Effector memory CD8-positive, alpha-beta T cell (primary cell): Measurements from ENCODE around the gene GAREM1.

Experiments used
- ATAC-seq: fragments of 150-1000 bp; cut with Tn5 transposase; replicated peaks from 2 replicates; pipeline ENCODE4 v1.10.0; 2021; ENCODE audit warnings: mild to moderate bottlenecking, moderate library complexity
- DNase-seq, 3 experiments: peaks; one replicate each; pipeline ENCODE4 v3.0.0; 2021
- H3K27ac Mint-ChIP-seq, 2 donors: one replicate each; pipeline ENCODE4 v1.8.0; 2022; ENCODE audit warnings: mild to moderate bottlenecking in 2 of 2, mixed read lengths in 2 of 2, moderate library complexity in 2 of 2
- H3K27me3 Mint-ChIP-seq, 2 donors: one replicate each; pipeline ENCODE4 v1.8.0; 2022; ENCODE audit warnings: mixed read lengths in 2 of 2
- H3K36me3 Mint-ChIP-seq: one replicate; pipeline ENCODE4 v1.8.0; 2022; ENCODE audit warnings: mild to moderate bottlenecking, moderate library complexity, mixed read lengths; ENCODE audit not compliant: insufficient read depth
- H3K4me1 Mint-ChIP-seq, 2 donors: one replicate each; pipeline ENCODE4 v1.8.0; 2022; ENCODE audit warnings: low read depth in 2 of 2, mixed read lengths in 2 of 2
- H3K4me3 Mint-ChIP-seq, 2 donors: one replicate each; pipeline ENCODE4 v1.8.0; 2022; ENCODE audit warnings: mild to moderate bottlenecking in 2 of 2, mixed read lengths in 2 of 2, moderate library complexity in 2 of 2
- H3K9me3 Mint-ChIP-seq, 2 donors: one replicate each; pipeline ENCODE4 v1.8.0; 2022; ENCODE audit warnings: mixed read lengths in 2 of 2

GAREM1 gene

DNA sequence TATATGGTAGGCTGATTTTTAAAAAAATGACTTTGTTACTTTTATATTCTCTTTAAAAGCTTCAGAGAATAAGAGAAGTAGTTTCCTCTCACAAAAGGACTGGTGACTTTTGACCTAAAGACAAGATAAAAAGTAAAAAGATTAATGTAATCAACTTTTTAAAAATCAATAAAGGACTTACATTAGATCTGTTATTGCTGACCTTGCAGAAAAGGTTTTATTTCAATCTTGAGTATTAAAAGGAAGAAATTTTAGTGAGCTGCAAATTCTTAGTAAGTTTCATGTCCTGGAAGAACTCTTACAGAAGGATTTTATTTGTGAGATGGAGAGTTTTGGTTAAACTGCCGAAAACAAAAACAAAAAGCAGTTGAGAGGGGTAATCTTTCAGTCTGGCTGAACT is 2.2 kb upstream of the GAREM1 start:
- H3K4me3 Mint-ChIP-seq, result no peak overlapping the region
- DNase-seq (no peak), ATAC-seq (no peak)
- peaks cover 19 to 39% of the 10 kb centered on the region in 2 donors for H3K27me3 Mint-ChIP-seq
- no peaks in the 10 kb centered on the region for H3K36me3 Mint-ChIP-seq
- H3K4me1 Mint-ChIP-seq, result peaks cover 19 to 21% of the 10 kb centered on the region in 2 donors
- H3K9me3 Mint-ChIP-seq, result no peaks in the 10 kb centered on the region
- H3K27ac Mint-ChIP-seq, result no peak overlapping the region

DNA sequence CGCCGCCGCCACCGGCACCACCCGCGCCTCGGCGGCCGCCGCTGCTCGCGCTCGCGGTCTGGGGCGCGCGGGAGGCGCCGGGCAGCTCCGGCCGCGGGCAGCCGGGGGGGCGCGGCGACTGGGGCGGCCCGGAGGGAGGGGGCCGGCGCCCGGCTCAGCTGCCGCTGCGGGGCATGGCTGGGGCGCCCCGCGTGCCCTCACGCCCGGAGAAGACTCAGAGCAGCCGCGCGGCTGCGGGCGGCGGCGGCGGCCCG is 295 bp downstream of the GAREM1 start:
- Mint-ChIP-seq H3K4me3 (peak overlapping the region; percentile 80 to 83), H3K4me1 (peaks cover 19 to 21% of the 10 kb centered on the region in 2 donors), H3K27ac (no peak overlapping the region), H3K36me3 (no peaks in the 10 kb centered on the region), H3K9me3 (no peaks in the 10 kb centered on the region), H3K27me3 (peaks cover 23 to 46% of the 10 kb centered on the region in 2 donors)
- no peak for DNase-seq
- no peak for ATAC-seq

DNA sequence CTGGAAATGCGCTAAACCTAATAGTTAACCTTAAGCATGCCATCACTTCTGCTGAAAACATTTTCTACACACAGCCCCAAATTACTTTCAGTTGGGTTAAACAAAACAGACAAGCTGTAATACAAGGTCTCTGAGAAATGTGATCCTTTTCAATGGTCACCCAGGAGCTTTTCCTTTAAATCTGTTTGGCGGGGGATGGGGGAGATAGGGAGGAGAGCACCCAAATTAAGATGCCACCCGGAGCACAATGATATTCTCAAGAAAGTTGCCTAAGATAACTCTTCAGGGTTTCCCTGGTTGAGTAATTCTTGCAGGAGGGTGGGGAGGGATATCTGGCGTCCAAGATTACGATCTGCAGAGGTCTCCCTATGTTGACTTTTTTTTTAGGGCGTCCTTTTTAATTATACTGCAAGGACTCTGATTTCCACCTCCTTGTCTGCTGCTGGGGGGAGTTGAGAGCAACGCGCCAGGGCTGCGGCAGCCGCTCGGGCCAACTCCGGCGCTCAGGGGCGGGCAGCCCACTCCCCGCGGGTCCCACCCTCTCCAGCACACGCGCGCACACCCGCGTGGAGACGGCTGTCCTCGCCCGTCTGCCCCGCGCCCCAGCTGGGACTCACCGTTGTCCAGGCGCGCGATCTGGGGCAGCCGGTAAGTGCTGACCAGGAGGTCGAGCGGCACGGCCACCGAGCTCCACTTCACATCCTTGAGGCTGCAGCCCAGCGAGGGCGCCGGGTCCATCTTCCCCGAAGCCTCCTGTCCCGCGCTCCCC is 807 bp downstream of the GAREM1 start:
- H3K27ac Mint-ChIP-seq, result no peak overlapping the region
- peaks cover 28 to 52% of the 10 kb centered on the region in 2 donors for H3K27me3 Mint-ChIP-seq
- DNase-seq (no peak), ATAC-seq (no peak)
- H3K36me3 Mint-ChIP-seq, result no peaks in the 10 kb centered on the region
- peak overlapping the region; percentile 72 to 80 for H3K4me3 Mint-ChIP-seq
- H3K9me3 Mint-ChIP-seq, result no peaks in the 10 kb centered on the region
- H3K4me1 Mint-ChIP-seq, result peaks cover 19 to 21% of the 10 kb centered on the region in 2 donors

DNA sequence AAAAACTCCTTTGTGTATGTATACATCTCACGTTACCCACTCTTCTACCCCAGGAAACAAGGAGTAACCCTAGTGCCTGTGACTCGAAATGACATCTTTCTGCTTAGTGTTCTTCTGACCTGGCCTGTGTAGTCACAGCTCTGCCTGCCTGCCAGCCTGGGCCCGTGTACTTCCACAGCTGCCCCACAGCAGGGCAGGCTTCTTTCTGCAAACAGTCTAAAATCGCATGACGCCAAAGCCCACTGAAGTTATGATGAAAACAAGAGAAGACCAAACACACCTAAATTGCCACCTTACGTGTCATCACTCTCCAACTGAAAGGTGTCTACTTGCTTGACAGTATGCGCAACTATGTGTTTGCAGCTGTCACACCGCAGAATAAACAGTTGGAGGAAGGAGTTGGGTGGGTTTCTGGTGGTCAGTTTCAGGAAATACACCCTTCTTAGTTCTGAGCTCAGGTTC is 1.5 kb downstream of the GAREM1 start:
- ATAC-seq (no peak), DNase-seq (no peak)
- Mint-ChIP-seq H3K9me3 (no peaks in the 10 kb centered on the region), H3K36me3 (no peaks in the 10 kb centered on the region), H3K4me3 (peak overlapping the region; percentile 72 to 80), H3K27me3 (peaks cover 35 to 58% of the 10 kb centered on the region in 2 donors), H3K4me1 (peaks cover 19 to 21% of the 10 kb centered on the region in 2 donors), H3K27ac (no peak overlapping the region)

DNA sequence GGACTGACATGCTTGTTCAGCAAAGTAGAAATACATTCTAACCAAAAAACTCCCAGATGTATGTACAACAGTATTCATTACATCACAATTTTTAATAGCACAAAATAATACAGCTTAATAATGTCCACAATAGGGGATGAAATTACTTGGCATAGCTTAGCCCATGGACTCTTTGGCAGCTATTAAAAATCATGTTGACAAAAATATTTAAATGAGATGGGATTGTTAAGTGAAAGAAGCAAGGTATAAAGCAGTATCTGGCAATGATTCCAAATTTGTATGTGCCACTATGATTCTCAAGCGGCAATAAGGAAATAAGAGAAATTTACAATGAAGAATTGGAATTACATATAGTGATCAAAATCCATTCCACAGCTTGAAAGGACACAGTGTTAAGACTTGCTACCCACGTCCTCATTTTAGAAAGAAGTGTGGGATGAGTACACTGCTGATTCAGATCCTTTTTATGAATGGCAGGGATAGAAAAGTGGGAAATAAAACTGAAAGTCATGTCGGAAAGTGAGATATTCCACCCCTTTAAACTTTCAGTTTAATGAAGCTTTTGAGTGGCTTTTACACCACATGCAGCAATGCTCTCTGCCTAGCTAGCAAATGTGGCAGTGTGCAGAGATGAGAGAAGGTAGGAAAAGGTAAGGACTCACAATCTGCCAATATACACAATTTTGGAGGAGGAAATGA is 2.4 kb downstream of the GAREM1 start:
- Mint-ChIP-seq H3K27ac (no peak overlapping the region), H3K9me3 (no peaks in the 10 kb centered on the region), H3K4me1 (peaks cover 19 to 21% of the 10 kb centered on the region in 2 donors), H3K4me3 (peak overlapping the region in 1 of 2 donors; percentile 80), H3K27me3 (peaks cover 36 to 61% of the 10 kb centered on the region in 2 donors), H3K36me3 (no peaks in the 10 kb centered on the region)
- no peak for DNase-seq
- no peak for ATAC-seq

DNA sequence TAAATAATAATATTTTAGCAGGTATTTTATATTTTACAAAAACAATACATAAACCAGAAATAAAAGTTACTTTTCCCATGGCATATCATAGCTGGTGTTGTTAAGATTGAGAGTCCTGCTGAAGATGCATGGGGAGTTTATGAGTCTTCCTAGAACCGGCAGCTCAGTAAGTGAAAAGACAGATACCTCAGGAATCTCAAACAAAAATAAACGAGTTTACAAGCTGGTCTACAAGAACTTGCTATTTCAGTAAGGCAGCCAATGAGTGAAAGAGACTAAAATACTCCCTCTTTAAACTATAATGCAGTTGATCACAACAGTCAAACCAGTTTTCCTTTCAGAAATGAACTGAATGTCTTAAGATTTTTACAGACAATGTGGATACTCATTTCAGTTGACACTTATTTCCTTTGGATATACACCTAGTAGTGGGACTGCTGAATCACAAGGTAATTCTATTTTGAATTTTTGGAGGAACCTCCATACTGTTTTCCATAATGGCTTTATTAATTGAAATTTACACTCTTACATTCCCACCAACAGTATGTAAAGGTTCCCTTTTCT is 8.9 kb downstream of the GAREM1 start:
- Mint-ChIP-seq H3K9me3 (peaks cover 0 to 1% of the 10 kb centered on the region in 2 donors), H3K4me3 (no peak overlapping the region), H3K27me3 (peaks cover 32 to 33% of the 10 kb centered on the region in 2 donors), H3K4me1 (no peaks in the 10 kb centered on the region), H3K27ac (no peak overlapping the region), H3K36me3 (no peaks in the 10 kb centered on the region)
- ATAC-seq (no peak), DNase-seq (no peak)

DNA sequence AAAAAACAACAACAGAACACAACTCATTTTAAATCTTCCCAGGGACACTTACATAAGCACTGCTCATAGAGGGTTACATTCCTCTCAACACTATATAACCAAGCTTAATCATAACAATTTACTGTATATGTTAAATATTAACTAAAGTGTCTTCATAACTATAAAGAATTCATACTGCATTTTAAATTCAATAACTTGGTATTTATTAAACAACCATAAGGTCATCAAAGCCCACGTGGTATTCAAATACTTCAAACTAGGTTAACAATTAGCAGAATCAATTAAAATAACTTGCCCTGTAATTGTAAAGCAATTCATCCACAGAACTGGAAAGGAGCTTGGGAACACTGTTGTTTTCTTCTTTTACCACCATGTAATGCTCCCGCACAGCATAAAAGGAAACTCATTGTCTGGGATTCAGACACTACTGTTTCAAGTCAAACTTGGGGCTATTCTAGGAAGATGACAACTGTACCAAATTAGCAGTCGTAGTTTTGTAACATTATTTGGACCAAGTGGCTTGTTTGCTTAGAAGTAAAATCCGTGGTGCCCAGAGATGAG is 10.4 kb downstream of the GAREM1 start:
- ATAC-seq (no peak), DNase-seq (no peak)
- no peak overlapping the region for H3K4me3 Mint-ChIP-seq
- H3K27me3 Mint-ChIP-seq, result peaks cover 31 to 37% of the 10 kb centered on the region in 2 donors
- no peak overlapping the region for H3K27ac Mint-ChIP-seq
- H3K9me3 Mint-ChIP-seq, result peaks cover 0 to 1% of the 10 kb centered on the region in 2 donors
- H3K4me1 Mint-ChIP-seq, result no peaks in the 10 kb centered on the region
- no peaks in the 10 kb centered on the region for H3K36me3 Mint-ChIP-seq

DNA sequence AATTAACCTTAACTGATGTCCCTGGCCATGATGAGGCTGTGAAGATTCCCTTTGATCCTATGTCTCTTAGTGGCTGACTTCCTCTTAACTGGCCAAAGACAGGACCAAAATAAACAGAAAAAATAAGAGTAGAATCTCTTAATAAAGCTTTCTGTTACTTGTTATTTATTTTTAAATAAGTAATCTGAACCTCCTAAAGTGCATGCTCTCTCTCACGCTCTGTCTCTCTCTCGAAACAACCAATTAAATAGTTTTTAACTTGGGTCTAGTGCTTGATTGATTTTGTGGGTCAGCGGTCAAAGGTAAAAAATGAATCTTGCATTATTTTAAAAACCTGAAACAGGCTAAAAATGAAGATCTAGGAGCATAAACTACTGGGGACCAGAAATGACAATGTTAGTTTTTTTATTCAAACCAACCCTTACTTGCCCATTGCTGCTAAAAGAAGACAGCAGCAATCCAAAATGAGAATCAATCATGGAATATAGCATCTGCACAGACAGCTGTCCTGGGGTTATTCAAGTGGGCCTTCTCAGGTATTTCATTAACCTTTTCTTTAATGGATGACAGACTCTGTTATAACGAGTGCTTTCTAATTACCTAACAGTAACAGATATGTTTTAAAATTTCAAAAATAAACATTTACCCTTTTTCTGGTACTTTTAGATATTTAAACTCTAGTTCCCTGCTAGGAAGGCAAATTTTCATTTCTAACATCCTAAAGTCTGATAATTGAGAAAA is 11.2 kb downstream of the GAREM1 start:
- H3K4me3 Mint-ChIP-seq, result no peak overlapping the region
- peaks cover 0 to 1% of the 10 kb centered on the region in 2 donors for H3K9me3 Mint-ChIP-seq
- DNase-seq (no peak), ATAC-seq (no peak)
- H3K36me3 Mint-ChIP-seq, result no peaks in the 10 kb centered on the region
- H3K27me3 Mint-ChIP-seq, result peaks cover 30 to 32% of the 10 kb centered on the region in 2 donors
- H3K4me1 Mint-ChIP-seq, result no peaks in the 10 kb centered on the region
- H3K27ac Mint-ChIP-seq, result no peak overlapping the region

DNA sequence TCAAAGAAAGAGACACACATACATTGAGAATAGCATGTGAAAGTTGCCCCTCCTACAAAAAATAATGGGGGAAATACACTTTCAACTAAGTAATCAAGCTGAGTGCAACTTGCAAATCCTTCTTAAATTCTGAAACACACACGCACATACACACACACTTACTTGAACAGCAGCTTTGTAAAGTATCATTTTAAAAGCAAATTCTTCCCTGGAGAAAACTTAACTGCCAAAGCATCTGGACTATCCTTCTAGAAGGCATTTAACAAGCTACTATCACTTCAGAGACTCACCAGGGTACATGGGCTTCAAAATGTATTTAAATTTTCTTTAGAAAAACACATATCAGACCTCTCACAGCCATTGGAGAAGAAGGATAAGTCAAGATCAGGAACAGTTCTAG is 15.3 kb downstream of the GAREM1 start:
- H3K4me1 Mint-ChIP-seq, result no peaks in the 10 kb centered on the region
- H3K36me3 Mint-ChIP-seq, result no peaks in the 10 kb centered on the region
- no peak for DNase-seq
- ATAC-seq, result no peak
- no peak overlapping the region for H3K4me3 Mint-ChIP-seq
- no peak overlapping the region for H3K27ac Mint-ChIP-seq
- H3K9me3 Mint-ChIP-seq, result peaks cover 0 to 1% of the 10 kb centered on the region in 2 donors
- peaks cover 16 to 25% of the 10 kb centered on the region in 2 donors for H3K27me3 Mint-ChIP-seq

DNA sequence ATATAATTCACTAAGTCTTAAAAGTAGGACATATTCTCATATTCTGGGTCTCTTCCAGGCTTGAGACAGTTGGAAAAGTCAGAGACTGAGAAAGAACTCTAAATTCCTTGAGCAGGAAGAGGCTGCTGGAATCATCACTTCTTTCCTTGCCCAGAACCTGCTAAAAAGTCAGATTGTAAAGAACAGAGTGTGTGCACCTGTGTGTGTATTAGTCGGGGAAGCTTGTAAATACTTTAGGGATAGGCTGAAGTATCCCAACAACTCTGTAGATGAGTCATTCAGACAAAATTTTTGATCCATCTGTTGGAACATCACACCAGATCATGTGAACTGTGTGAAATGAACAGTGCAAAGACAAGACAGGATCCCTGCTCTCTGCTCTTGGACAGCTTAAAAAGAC is 16.1 kb downstream of the GAREM1 start:
- Mint-ChIP-seq H3K4me3 (no peak overlapping the region), H3K27me3 (peaks cover 16 to 25% of the 10 kb centered on the region in 2 donors), H3K36me3 (no peaks in the 10 kb centered on the region), H3K27ac (no peak overlapping the region), H3K4me1 (no peaks in the 10 kb centered on the region), H3K9me3 (peaks cover 0 to 1% of the 10 kb centered on the region in 2 donors)
- no peak for DNase-seq
- ATAC-seq, result no peak

DNA sequence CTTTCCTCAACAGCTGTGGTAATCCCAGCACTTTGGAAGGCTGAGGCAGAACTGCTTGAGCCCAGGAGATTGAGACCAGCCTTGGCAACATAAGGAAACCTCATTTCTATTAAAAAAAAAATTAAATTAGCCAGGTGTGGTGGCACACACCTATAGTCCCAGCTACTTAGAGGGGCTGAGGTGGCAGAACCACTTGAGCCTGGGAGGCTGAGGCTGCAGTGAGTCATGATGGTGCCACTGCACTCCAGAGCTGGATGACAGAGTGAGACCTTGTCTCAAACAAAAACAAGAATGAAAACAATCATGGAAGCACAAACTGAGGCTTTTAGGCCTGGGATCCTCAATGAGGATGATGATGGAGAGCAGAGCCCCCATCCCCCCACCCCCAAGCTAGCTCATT is 19.8 kb downstream of the GAREM1 start:
- ATAC-seq, result no peak
- H3K27me3 Mint-ChIP-seq, result peaks cover 9 to 24% of the 10 kb centered on the region in 2 donors
- H3K36me3 Mint-ChIP-seq, result no peaks in the 10 kb centered on the region
- H3K9me3 Mint-ChIP-seq, result no peaks in the 10 kb centered on the region
- no peak overlapping the region for H3K4me3 Mint-ChIP-seq
- no peak overlapping the region for H3K27ac Mint-ChIP-seq
- no peaks in the 10 kb centered on the region for H3K4me1 Mint-ChIP-seq
- DNase-seq, result no peak

DNA sequence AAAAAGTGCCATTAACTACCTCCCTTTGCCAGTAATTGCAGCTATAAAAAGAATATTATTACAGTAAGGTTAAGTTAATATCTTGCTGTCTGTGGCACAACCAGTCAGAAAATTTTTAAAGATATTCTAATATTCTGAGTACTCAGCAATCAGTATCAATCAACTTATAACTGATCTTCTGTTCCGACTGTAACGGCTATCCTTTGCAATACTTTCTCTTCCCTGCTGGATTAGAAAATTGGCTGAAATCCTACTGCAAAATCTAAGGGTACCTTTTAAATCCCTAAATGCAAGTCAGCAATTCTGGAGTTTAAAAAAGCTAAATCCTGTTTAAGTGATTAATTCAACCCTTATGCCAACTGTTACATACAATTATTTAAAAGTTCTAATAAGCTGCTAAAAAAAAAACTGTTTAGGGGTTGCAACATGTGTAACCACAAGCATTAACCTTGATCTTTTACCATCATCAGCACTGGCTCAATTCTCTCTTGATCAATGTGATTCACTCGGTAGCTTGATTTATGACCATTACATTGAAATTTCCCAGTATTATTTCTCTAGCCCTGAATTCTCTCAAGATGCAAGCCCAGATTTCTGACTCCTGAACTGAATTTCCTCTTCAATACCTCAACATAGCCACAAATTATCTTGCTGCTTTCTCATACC is 20.5 kb downstream of the GAREM1 start:
- Mint-ChIP-seq H3K4me3 (no peak overlapping the region), H3K36me3 (no peaks in the 10 kb centered on the region), H3K27ac (no peak overlapping the region), H3K9me3 (no peaks in the 10 kb centered on the region), H3K4me1 (no peaks in the 10 kb centered on the region), H3K27me3 (peaks cover 2 to 17% of the 10 kb centered on the region in 2 donors)
- ATAC-seq (no peak), DNase-seq (no peak)

DNA sequence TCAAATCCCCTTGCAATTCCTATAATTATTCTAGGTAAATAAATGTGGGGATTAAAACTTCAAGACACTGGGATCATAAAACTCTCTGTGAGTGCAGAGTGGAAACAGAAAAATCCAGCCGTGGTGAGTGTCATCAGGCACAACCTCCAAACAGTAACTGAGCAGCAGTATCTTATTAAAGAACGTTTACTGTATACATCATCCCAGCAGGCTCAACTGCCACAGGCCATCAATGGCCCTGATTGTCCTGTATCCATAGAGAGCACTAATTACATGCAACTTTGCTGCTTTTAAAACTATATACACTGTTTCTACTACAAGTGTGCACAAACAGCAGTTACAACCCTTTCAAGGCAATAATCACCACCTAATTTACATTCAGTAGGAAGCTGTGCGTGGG is 23.9 kb downstream of the GAREM1 start:
- H3K27me3 Mint-ChIP-seq, result peaks cover 0 to under 1% of the 10 kb centered on the region in 2 donors
- H3K27ac Mint-ChIP-seq, result no peak overlapping the region
- no peaks in the 10 kb centered on the region for H3K9me3 Mint-ChIP-seq
- ATAC-seq (no peak), DNase-seq (no peak)
- H3K4me1 Mint-ChIP-seq, result no peaks in the 10 kb centered on the region
- no peaks in the 10 kb centered on the region for H3K36me3 Mint-ChIP-seq
- H3K4me3 Mint-ChIP-seq, result no peak overlapping the region
